GM23338 (cell line): Measurements from ENCODE around the gene AKAP9.

ENCODE experiments used
- CREB1 ChIP-seq: fragments of 250-450 bp; sonication (Bioruptor Pico); IDR thresholded peaks from 2 replicates; pipeline ENCODE4 v1.5.0; 2020; ENCODE audit warnings: low read depth, mild to moderate bottlenecking, moderate library complexity
- EZH2 ChIP-seq: fragments of 200-600 bp; sonication (generic); IDR thresholded peaks from one replicate; pipeline ENCODE4 v1.8.0; 2017; ENCODE audit warnings: antibody characterized with exemption, mild to moderate bottlenecking, low read depth; ENCODE audit not compliant: unreplicated experiment
- EZH2phosphoT487 ChIP-seq: fragments of 200-600 bp; sonication (generic); IDR thresholded peaks from one replicate; pipeline ENCODE4 v1.8.1; 2018; ENCODE audit warnings: antibody characterized with exemption; ENCODE audit not compliant: unreplicated experiment
- JUNB ChIP-seq: IDR thresholded peaks from one replicate; pipeline ENCODE4 v1.6.1; 2016; ENCODE audit warnings: antibody characterized with exemption; ENCODE audit not compliant: unreplicated experiment
- NANOG ChIP-seq: IDR thresholded peaks from 2 replicates; pipeline ENCODE4 v1.6.1; 2016; ENCODE audit warnings: antibody characterized with exemption, borderline replicate concordance
- POLR2AphosphoS5 ChIP-seq: IDR thresholded peaks from 2 replicates; pipeline ENCODE4 v1.6.1; 2016; ENCODE audit warnings: antibody characterized with exemption, low read depth
- ZNF114 ChIP-seq: fragments of 250-450 bp; sonication (Bioruptor Pico); IDR thresholded peaks from 2 replicates; pipeline ENCODE4 v1.5.0; 2020; ENCODE audit warnings: mild to moderate bottlenecking, moderate library complexity
- TF ChIP-seq, protein P1 (sequence below), 2 experiments: fragments of 200-600 bp in 1 of 2; sonication (generic) in 1 of 2; conservative IDR thresholded peaks; 2 replicates each; pipeline versions ENCODE4 v1.5.1 to v1.6.1; 2016 to 2017; ENCODE audit warnings: antibody characterized with exemption in 2 of 2, low read depth in 2 of 2, mild to moderate bottlenecking in 2 of 2, moderate library complexity in 1 of 2
- TF ChIP-seq, protein P2 (sequence below): fragments of 250-450 bp; sonication (Bioruptor Pico); IDR thresholded peaks from 2 replicates; pipeline ENCODE4 v1.5.0; 2020; ENCODE audit warnings: mild to moderate bottlenecking, moderate library complexity
- TF ChIP-seq, protein P3 (sequence below): IDR thresholded peaks from one replicate; pipeline ENCODE4 v1.6.1; 2018; ENCODE audit warnings: antibody characterized with exemption; ENCODE audit not compliant: unreplicated experiment
- TF ChIP-seq, protein P4 (sequence below): IDR thresholded peaks from 2 replicates; pipeline ENCODE4 v1.6.1; 2016; ENCODE audit warnings: antibody characterized with exemption

DNA sequence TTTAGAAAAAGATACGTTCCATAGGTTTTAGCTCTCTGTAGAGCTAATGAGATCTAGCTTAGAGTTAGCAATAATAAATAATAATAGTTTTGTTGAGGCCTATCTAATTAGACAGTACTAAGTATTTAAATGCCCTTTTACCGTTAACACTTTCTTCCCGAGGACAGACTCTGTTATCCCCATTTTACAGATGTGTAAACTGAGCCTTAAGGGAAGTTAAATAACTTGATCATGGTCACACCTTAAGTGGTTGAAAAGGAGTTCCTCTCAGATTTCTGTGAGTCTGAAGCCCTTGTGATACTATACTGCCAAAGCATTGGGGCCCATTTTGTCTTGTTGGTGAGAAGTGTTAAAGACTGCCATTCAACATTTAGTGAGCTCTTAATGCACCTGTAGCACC, 132.0 kb downstream of the AKAP9 start:
- TF ChIP-seq, protein P1, sequence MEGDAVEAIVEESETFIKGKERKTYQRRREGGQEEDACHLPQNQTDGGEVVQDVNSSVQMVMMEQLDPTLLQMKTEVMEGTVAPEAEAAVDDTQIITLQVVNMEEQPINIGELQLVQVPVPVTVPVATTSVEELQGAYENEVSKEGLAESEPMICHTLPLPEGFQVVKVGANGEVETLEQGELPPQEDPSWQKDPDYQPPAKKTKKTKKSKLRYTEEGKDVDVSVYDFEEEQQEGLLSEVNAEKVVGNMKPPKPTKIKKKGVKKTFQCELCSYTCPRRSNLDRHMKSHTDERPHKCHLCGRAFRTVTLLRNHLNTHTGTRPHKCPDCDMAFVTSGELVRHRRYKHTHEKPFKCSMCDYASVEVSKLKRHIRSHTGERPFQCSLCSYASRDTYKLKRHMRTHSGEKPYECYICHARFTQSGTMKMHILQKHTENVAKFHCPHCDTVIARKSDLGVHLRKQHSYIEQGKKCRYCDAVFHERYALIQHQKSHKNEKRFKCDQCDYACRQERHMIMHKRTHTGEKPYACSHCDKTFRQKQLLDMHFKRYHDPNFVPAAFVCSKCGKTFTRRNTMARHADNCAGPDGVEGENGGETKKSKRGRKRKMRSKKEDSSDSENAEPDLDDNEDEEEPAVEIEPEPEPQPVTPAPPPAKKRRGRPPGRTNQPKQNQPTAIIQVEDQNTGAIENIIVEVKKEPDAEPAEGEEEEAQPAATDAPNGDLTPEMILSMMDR (conservative IDR thresholded peaks at IDR 0.05; ENCODE audit: low read depth in 2 of 2): no peak
- TF ChIP-seq EZH2: no peak
- TF ChIP-seq CREB1: no peak
- TF ChIP-seq EZH2phosphoT487: no peak
- TF ChIP-seq, protein P2, sequence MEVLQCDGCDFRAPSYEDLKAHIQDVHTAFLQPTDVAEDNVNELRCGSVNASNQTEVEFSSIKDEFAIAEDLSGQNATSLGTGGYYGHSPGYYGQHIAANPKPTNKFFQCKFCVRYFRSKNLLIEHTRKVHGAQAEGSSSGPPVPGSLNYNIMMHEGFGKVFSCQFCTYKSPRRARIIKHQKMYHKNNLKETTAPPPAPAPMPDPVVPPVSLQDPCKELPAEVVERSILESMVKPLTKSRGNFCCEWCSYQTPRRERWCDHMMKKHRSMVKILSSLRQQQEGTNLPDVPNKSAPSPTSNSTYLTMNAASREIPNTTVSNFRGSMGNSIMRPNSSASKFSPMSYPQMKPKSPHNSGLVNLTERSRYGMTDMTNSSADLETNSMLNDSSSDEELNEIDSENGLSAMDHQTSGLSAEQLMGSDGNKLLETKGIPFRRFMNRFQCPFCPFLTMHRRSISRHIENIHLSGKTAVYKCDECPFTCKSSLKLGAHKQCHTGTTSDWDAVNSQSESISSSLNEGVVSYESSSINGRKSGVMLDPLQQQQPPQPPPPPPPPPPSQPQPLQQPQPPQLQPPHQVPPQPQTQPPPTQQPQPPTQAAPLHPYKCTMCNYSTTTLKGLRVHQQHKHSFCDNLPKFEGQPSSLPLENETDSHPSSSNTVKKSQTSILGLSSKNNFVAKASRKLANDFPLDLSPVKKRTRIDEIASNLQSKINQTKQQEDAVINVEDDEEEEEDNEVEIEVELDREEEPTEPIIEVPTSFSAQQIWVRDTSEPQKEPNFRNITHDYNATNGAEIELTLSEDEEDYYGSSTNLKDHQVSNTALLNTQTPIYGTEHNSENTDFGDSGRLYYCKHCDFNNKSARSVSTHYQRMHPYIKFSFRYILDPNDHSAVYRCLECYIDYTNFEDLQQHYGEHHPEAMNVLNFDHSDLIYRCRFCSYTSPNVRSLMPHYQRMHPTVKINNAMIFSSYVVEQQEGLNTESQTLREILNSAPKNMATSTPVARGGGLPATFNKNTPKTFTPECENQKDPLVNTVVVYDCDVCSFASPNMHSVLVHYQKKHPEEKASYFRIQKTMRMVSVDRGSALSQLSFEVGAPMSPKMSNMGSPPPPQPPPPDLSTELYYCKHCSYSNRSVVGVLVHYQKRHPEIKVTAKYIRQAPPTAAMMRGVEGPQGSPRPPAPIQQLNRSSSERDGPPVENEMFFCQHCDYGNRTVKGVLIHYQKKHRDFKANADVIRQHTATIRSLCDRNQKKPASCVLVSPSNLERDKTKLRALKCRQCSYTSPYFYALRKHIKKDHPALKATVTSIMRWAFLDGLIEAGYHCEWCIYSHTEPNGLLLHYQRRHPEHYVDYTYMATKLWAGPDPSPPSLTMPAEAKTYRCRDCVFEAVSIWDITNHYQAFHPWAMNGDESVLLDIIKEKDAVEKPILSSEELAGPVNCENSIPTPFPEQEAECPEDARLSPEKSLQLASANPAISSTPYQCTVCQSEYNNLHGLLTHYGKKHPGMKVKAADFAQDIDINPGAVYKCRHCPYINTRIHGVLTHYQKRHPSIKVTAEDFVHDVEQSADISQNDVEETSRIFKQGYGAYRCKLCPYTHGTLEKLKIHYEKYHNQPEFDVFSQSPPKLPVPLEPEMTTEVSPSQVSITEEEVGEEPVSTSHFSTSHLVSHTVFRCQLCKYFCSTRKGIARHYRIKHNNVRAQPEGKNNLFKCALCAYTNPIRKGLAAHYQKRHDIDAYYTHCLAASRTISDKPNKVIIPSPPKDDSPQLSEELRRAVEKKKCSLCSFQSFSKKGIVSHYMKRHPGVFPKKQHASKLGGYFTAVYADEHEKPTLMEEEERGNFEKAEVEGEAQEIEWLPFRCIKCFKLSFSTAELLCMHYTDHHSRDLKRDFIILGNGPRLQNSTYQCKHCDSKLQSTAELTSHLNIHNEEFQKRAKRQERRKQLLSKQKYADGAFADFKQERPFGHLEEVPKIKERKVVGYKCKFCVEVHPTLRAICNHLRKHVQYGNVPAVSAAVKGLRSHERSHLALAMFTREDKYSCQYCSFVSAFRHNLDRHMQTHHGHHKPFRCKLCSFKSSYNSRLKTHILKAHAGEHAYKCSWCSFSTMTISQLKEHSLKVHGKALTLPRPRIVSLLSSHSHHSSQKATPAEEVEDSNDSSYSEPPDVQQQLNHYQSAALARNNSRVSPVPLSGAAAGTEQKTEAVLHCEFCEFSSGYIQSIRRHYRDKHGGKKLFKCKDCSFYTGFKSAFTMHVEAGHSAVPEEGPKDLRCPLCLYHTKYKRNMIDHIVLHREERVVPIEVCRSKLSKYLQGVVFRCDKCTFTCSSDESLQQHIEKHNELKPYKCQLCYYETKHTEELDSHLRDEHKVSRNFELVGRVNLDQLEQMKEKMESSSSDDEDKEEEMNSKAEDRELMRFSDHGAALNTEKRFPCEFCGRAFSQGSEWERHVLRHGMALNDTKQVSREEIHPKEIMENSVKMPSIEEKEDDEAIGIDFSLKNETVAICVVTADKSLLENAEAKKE (CRISPR knock-in tag): no peak
- no peak for TF ChIP-seq POLR2AphosphoS5
- TF ChIP-seq, protein P3, sequence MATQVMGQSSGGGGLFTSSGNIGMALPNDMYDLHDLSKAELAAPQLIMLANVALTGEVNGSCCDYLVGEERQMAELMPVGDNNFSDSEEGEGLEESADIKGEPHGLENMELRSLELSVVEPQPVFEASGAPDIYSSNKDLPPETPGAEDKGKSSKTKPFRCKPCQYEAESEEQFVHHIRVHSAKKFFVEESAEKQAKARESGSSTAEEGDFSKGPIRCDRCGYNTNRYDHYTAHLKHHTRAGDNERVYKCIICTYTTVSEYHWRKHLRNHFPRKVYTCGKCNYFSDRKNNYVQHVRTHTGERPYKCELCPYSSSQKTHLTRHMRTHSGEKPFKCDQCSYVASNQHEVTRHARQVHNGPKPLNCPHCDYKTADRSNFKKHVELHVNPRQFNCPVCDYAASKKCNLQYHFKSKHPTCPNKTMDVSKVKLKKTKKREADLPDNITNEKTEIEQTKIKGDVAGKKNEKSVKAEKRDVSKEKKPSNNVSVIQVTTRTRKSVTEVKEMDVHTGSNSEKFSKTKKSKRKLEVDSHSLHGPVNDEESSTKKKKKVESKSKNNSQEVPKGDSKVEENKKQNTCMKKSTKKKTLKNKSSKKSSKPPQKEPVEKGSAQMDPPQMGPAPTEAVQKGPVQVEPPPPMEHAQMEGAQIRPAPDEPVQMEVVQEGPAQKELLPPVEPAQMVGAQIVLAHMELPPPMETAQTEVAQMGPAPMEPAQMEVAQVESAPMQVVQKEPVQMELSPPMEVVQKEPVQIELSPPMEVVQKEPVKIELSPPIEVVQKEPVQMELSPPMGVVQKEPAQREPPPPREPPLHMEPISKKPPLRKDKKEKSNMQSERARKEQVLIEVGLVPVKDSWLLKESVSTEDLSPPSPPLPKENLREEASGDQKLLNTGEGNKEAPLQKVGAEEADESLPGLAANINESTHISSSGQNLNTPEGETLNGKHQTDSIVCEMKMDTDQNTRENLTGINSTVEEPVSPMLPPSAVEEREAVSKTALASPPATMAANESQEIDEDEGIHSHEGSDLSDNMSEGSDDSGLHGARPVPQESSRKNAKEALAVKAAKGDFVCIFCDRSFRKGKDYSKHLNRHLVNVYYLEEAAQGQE: no peak
- no peak for TF ChIP-seq JUNB
- TF ChIP-seq NANOG: no peak
- TF ChIP-seq, protein P4, sequence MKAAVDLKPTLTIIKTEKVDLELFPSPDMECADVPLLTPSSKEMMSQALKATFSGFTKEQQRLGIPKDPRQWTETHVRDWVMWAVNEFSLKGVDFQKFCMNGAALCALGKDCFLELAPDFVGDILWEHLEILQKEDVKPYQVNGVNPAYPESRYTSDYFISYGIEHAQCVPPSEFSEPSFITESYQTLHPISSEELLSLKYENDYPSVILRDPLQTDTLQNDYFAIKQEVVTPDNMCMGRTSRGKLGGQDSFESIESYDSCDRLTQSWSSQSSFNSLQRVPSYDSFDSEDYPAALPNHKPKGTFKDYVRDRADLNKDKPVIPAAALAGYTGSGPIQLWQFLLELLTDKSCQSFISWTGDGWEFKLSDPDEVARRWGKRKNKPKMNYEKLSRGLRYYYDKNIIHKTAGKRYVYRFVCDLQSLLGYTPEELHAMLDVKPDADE: no peak
- no peak for TF ChIP-seq ZNF114 (CRISPR knock-in tag)
